Heart right ventricle (tissue), 16 donors: ENCODE data around the gene DOCK1. TPM values are rescaled to one million over a fixed set of nuclear protein-coding genes. Genes with fewer than 3 reads are reported as not detected.

Experiments used
- ATAC-seq, 8 donors: fragments of 200-7000 bp; cut with Tn5 transposase; one replicate each; pipeline ENCODE4 v1.9.1; 2020; ENCODE audit warnings: mild to moderate bottlenecking in 8 of 8, moderate library complexity in 8 of 8, moderate number of reproducible peaks in 1 of 8
- DNase-seq, 2 donors: peaks; one replicate each; pipeline ENCODE4 v3.0.0-alpha.2; 2020
- H3K27ac ChIP-seq, 10 donors: fragments of 200-600 bp; sonication (generic) in 2 of 10; one replicate each; pipeline versions ENCODE4 v1.5.0 to v1.8.0; 2020 to 2022; ENCODE audit warnings: mild to moderate bottlenecking in 3 of 10
- H3K27me3 ChIP-seq, 7 donors: fragments of 200-600 bp; one replicate each; pipeline ENCODE4 v1.8.0; 2021 to 2022; ENCODE audit warnings: mild to moderate bottlenecking in 2 of 7
- H3K36me3 ChIP-seq, 9 donors: fragments of 200-600 bp; sonication (generic) in 1 of 9; one replicate each; pipeline versions ENCODE4 v1.5.0 to v1.8.0; 2020 to 2022; ENCODE audit warnings: mild to moderate bottlenecking in 2 of 9
- H3K4me1 ChIP-seq, 9 donors: fragments of 200-600 bp; sonication (generic) in 1 of 9; one replicate each; pipeline versions ENCODE4 v1.5.0 to v1.8.0; 2020 to 2022; ENCODE audit warnings: mild to moderate bottlenecking in 4 of 9
- H3K4me3 ChIP-seq, 10 donors: fragments of 200-600 bp; sonication (generic) in 2 of 10; one replicate each; pipeline versions ENCODE4 v1.5.0 to v1.8.0; 2020 to 2022; ENCODE audit warnings: mild to moderate bottlenecking in 7 of 10, moderate library complexity in 2 of 10
- H3K9me3 ChIP-seq, 11 donors: fragments of 200-600 bp in 10 of 11; sonication (generic) in 2 of 11; one replicate each; pipeline versions ENCODE4 v1.5.0 to v1.8.0; 2013 to 2022; ENCODE audit warnings: mild to moderate bottlenecking in 2 of 11, control low read depth in 1 of 11, moderate library complexity in 1 of 11
- WGBS, 2 donors: extraction: QIAGEN DNeasy Blood & Tissue Kit; methylation state at CpG; one replicate each; pipeline ENCODE4 v1.1.7; 2013; ENCODE audit warnings: inconsistent platforms in 1 of 2; 5-methylcytosine and 5-hydroxymethylcytosine counted together
- intact Hi-C, 10 donors: fragments of 100-400 bp; cut with DNase I; formaldehyde crosslinking; loops; one replicate each; pipeline versions ENCODE4 v1.11.1 to v1.14.2; 2022
- polyA plus RNA-seq, 2 donors: library from polyadenylated mRNA; stranded (reverse); fragments of 200-250 nt; gene quantifications; one replicate each; pipeline ENCODE4 v1.2.3, GENCODE V29; 2013
- total RNA-seq, 10 donors: library from RNA; stranded (reverse); fragmentation: NEBNext Ultra II Directional in 3 of 10; extraction: Animal tissue kit (Norgen Biotek cat#: 25700) in 3 of 10; gene quantifications; one replicate each; pipeline versions ENCODE4 v1.2.1 to v1.2.4, GENCODE V29; 2021 to 2023
- TF ChIP-seq, protein P1 (sequence below), 9 donors: fragments of 200-600 bp; sonication (generic) in 2 of 9; IDR thresholded peaks; one replicate each; pipeline versions ENCODE4 v1.5.0 to v1.8.0; 2021 to 2022; ENCODE audit warnings: antibody characterized with exemption in 9 of 9, mild to moderate bottlenecking in 5 of 9, moderate library complexity in 1 of 9
- donor health status: Arrhythmogenic right ventricular cardiomyopathy.
- donor health status: ischemic (EF 13 %, LVEDD 7.1; RV severe dilation, severe dysfunction).
- donor health status: healthy with polysubstance abuse.
- donor health status: DM: no; HTN: yes; CAD: no.
- donor health status: DM: no; HTN: no; CAD: no.
- donor health status: ischemic (EF 25% LVEDD 6.9; RV normal size, moderate dysfunction).
- donor health status: ischemic (EF 25% LVEDD 5.7; RV mildly dilated, moderate dysfunction).
- donor health status: healthy.
- donor health status: DM: yes; HTN: yes; CAD: no.
- donor health status: Ischemic cardiomyopathy.
- donor health status: ischemic (EF 35%, LVEDD 5.7; RV mildly dilated, moderate dysfunction).
- donor health status: nonischemic (EF 11% LVEDD 7.7; RV severe dilation, severe dysfunction).
- donor health status: DM: yes; HTN: yes; CAD: no.
- donor health status: PGD.
- donor health status: ischemic (EF 29% LVEDD 5.4; RV normal size, mild dysfunction).
- donor health status: nonischemic (EF 23%, LVEDD 6.1; RV moderate dilation, normal function).

Gene DOCK1
- total and polyA plus RNA-seq, 12 donors = 7.8 to 26.7 (median 19.8) TPM

DNA sequence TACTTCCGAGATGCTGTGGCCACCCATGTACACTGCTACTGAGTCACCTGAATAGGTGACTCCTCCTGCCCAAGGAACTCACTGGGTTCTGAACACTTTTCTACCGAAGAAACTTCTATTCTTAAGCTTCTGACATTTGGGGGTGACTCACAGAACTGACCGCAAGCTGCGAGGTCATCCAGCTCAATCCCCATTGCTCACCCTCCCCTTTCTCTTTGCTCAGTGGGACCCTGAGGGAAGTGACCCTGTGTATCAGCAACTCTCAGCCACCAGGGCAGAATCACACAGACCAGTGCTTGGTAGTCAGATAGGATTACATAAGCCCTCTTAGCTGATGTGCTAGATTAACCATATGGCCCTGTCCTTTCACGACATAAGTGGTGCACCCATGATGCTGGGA lies 244.9 kb downstream of the DOCK1 start:
- no peaks in the 10 kb centered on the region for H3K27me3 ChIP-seq
- TF ChIP-seq, protein P1, sequence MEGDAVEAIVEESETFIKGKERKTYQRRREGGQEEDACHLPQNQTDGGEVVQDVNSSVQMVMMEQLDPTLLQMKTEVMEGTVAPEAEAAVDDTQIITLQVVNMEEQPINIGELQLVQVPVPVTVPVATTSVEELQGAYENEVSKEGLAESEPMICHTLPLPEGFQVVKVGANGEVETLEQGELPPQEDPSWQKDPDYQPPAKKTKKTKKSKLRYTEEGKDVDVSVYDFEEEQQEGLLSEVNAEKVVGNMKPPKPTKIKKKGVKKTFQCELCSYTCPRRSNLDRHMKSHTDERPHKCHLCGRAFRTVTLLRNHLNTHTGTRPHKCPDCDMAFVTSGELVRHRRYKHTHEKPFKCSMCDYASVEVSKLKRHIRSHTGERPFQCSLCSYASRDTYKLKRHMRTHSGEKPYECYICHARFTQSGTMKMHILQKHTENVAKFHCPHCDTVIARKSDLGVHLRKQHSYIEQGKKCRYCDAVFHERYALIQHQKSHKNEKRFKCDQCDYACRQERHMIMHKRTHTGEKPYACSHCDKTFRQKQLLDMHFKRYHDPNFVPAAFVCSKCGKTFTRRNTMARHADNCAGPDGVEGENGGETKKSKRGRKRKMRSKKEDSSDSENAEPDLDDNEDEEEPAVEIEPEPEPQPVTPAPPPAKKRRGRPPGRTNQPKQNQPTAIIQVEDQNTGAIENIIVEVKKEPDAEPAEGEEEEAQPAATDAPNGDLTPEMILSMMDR (IDR thresholded peaks at IDR 0.05) = no peak
- H3K4me3 ChIP-seq = no peak overlapping the region
- peaks cover 0 to 18% (median 7%) of the 10 kb centered on the region in 9 donors for H3K4me1 ChIP-seq
- no peaks in the 10 kb centered on the region for H3K9me3 ChIP-seq
- peaks cover 0 to 11% (median 0%) of the 10 kb centered on the region in 9 donors for H3K36me3 ChIP-seq
- ATAC-seq (no peak), DNase-seq (no peak)
- WGBS, 2 donors = 91 to 99% methylated on average over 5 of the region's 5 CpGs
- H3K27ac ChIP-seq = no peak overlapping the region
- intact Hi-C loops = no loop called here

DNA sequence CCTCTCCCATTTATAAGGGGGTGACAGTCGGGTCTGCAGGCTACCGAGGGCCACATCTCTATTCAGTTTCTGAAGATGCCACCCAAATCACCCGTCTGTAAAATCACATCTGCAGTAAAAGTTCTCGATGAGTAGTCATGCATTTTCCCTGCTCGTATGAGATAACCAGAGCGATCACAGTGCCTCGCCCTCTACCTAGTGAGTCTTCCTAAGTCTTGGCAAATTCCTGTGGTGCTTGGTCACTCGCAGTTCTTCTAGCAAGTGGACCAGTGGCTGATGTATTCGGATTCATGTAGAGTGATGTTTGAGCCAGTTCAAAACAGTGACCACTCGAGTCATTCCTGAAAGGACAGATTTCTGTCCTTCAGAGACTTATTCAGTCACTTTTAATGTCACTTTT lies 246.3 kb downstream of the DOCK1 start:
- TF ChIP-seq, protein P1 (IDR thresholded peaks at IDR 0.05) = no peak
- peaks cover 0 to 11% (median 0%) of the 10 kb centered on the region in 9 donors for H3K36me3 ChIP-seq
- no peak overlapping the region for H3K27ac ChIP-seq
- WGBS, 2 donors = 95 to 96% methylated on average over 10 of the region's 10 CpGs
- no peak for ATAC-seq
- no peaks in the 10 kb centered on the region for H3K9me3 ChIP-seq
- intact Hi-C loops = no loop called here
- H3K4me1 ChIP-seq = peaks cover 0 to 18% (median 7%) of the 10 kb centered on the region in 9 donors
- no peak overlapping the region for H3K4me3 ChIP-seq
- no peak for DNase-seq
- no peaks in the 10 kb centered on the region for H3K27me3 ChIP-seq

DNA sequence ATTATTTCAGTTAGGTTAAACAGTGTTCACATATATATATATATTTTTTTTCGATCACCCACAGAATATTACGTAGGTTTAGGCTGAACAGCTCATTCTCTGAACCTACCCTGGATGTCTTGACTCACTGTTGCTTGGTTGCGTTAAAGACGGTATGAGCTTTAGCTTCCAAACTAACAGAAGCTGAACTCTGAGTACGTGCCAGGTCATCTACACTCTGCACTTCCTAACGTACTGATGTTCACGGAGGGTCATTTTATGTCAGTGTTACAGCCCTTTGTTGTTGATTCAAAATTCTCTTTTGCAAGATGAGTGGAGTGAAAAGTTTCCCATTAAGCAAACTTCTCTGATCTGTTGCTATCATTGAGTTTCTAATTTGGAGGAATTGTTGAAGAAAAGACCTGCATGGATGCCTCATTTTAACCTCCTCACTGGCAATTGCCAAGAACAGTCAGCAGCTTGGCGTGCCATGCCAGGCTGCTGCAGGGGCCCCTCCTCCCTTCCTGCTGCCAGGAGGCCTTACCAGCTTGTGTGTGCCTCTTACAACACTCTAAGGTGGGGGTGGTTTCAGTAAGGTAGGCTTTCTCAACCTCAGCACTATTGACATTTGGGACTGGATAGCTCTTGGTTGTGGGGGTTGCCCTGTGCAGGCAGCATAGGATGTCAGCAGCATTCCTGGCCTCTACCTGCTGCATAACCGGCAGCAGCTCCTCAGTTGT lies 246.9 kb downstream of the DOCK1 start:
- Histone ChIP-seq H3K4me1 (peaks cover 1 to 18% (median 12%) of the 10 kb centered on the region in 9 donors), H3K4me3 (no peak overlapping the region), H3K27me3 (no peaks in the 10 kb centered on the region), H3K36me3 (peaks cover 0 to 9% (median 0%) of the 10 kb centered on the region in 9 donors), H3K27ac (no peak overlapping the region), H3K9me3 (no peaks in the 10 kb centered on the region)
- intact Hi-C loops = no loop called here
- DNase-seq = peak in 1 of 2 donors; percentile 29
- WGBS, 2 donors = 81% methylated on average over 9 of the region's 9 CpGs
- peak in 5 of 8 donors; percentile 40 to 78 (median 71) for ATAC-seq
- TF ChIP-seq, protein P1 (IDR thresholded peaks at IDR 0.05) = no peak

DNA sequence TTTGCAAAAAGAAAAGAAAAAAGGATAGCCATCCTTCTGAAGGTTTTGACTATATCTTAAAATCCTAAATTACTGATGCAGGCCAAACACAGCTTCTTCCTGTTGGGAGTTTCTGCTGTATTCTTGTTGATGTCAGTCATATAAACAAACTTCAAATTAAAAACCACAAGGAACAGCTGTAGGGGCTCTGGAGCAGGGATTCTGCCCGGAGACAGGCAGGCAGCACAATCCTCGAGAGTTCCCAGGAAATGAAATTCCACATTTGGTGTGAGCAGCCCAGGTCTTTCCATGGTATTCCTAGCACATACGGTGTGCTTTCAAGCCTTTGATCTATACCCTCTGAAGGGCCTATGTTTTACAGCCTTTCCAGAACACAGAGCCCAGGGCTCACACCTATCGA lies 248.0 kb downstream of the DOCK1 start:
- no peaks in the 10 kb centered on the region for H3K27me3 ChIP-seq
- no peak overlapping the region for H3K27ac ChIP-seq
- ATAC-seq (no peak), DNase-seq (no peak)
- H3K9me3 ChIP-seq = no peaks in the 10 kb centered on the region
- peaks cover 2 to 25% (median 20%) of the 10 kb centered on the region in 9 donors for H3K4me1 ChIP-seq
- H3K4me3 ChIP-seq = no peak overlapping the region
- H3K36me3 ChIP-seq = peaks cover 0 to 9% (median 0%) of the 10 kb centered on the region in 9 donors
- TF ChIP-seq, protein P1 (IDR thresholded peaks at IDR 0.05) = no peak
- intact Hi-C loops = no loop called here
- 85 to 88% methylated on average over 4 of the region's 4 CpGs for WGBS, 2 donors
